ENCODE measurements around the gene TBC1D13. TPM values are rescaled to one million over a fixed set of nuclear protein-coding genes. Genes with fewer than 3 reads are reported as not detected.

The TBC1D13 gene
- total RNA-seq, 1 donor, result 17.0 TPM

- Histone ChIP-seq H3K4me3 (ENCODE audit: insufficient read depth, low read length) (no peak overlapping the region), H3K36me3 (ENCODE audit: insufficient read depth, low read length) (no peaks in the 10 kb centered on the region), H3K27ac (ENCODE audit: low read depth, low read length) (no peak overlapping the region), H3K79me2 (ENCODE audit: insufficient read depth, low read length) (peaks cover 10% of the 10 kb centered on the region), H3K9me3 (ENCODE audit: low read depth, low read length) (no peaks in the 10 kb centered on the region), H4K20me1 (ENCODE audit: insufficient read depth, low read length) (no peaks in the 10 kb centered on the region), H3K4me1 (ENCODE audit: insufficient read depth, low read length) (no peaks in the 10 kb centered on the region), H3K4me2 (ENCODE audit: insufficient read depth, low read length) (no peak overlapping the region), H3K27me3 (ENCODE audit: insufficient read depth, low read length) (no peaks in the 10 kb centered on the region), H2AFZ (ENCODE audit: low read length) (no peak overlapping the region)
- no peak for DNase-seq (ENCODE audit: insufficient read length, low spot score, missing footprints)
- no peak for TF ChIP-seq CTCF (IDR thresholded peaks at IDR 0.05; ENCODE audit: extremely low read depth, low read depth, low read length)
These were observed 4.4 kb upstream of the TBC1D13 start for GRCh38 chr9:128782669-128783068.

GRCh38 chr9:128785427-128785826 is 1.6 kb upstream of the TBC1D13 start:
- no peaks in the 10 kb centered on the region for H3K36me3 ChIP-seq (ENCODE audit: insufficient read depth, low read length)
- no peaks in the 10 kb centered on the region for H3K9me3 ChIP-seq (ENCODE audit: low read depth, low read length)
- no peak overlapping the region for H3K4me2 ChIP-seq (ENCODE audit: insufficient read depth, low read length)
- no peak overlapping the region for H2AFZ ChIP-seq (ENCODE audit: low read length)
- peaks cover 22% of the 10 kb centered on the region for H3K79me2 ChIP-seq (ENCODE audit: insufficient read depth, low read length)
- no peak overlapping the region for H3K27ac ChIP-seq (ENCODE audit: low read depth, low read length)
- peaks cover 6% of the 10 kb centered on the region for H3K4me1 ChIP-seq (ENCODE audit: insufficient read depth, low read length)
- DNase-seq (ENCODE audit: insufficient read length, low spot score, missing footprints), result no peak
- no peaks in the 10 kb centered on the region for H3K27me3 ChIP-seq (ENCODE audit: insufficient read depth, low read length)
- TF ChIP-seq CTCF (IDR thresholded peaks at IDR 0.05; ENCODE audit: extremely low read depth, low read depth, low read length), result no peak
- no peaks in the 10 kb centered on the region for H4K20me1 ChIP-seq (ENCODE audit: insufficient read depth, low read length)
- H3K4me3 ChIP-seq (ENCODE audit: insufficient read depth, low read length), result no peak overlapping the region

- Histone ChIP-seq H3K27ac (ENCODE audit: low read depth, low read length) (peak overlapping the region; percentile 17), H3K4me1 (ENCODE audit: insufficient read depth, low read length) (peaks cover 6% of the 10 kb centered on the region), H3K4me2 (ENCODE audit: insufficient read depth, low read length) (peak overlapping the region; percentile 97), H3K36me3 (ENCODE audit: insufficient read depth, low read length) (peaks cover 21% of the 10 kb centered on the region), H3K9me3 (ENCODE audit: low read depth, low read length) (no peaks in the 10 kb centered on the region), H3K27me3 (ENCODE audit: insufficient read depth, low read length) (no peaks in the 10 kb centered on the region), H3K4me3 (ENCODE audit: insufficient read depth, low read length) (peak overlapping the region; percentile 96), H2AFZ (ENCODE audit: low read length) (peak overlapping the region; percentile 73), H3K79me2 (ENCODE audit: insufficient read depth, low read length) (peaks cover 25% of the 10 kb centered on the region), H4K20me1 (ENCODE audit: insufficient read depth, low read length) (peaks cover 3% of the 10 kb centered on the region)
- peak; percentile 87 for DNase-seq (ENCODE audit: insufficient read length, low spot score, missing footprints)
- no peak for TF ChIP-seq CTCF (IDR thresholded peaks at IDR 0.05; ENCODE audit: extremely low read depth, low read depth, low read length)
These were observed 606 bp downstream of the TBC1D13 start for GRCh38 chr9:128787659-128788058.

- H3K4me2 ChIP-seq (ENCODE audit: insufficient read depth, low read length), result peak overlapping the region; percentile 97
- H3K9me3 ChIP-seq (ENCODE audit: low read depth, low read length), result no peaks in the 10 kb centered on the region
- H4K20me1 ChIP-seq (ENCODE audit: insufficient read depth, low read length), result peaks cover 3% of the 10 kb centered on the region
- peaks cover 29% of the 10 kb centered on the region for H3K36me3 ChIP-seq (ENCODE audit: insufficient read depth, low read length)
- no peak for DNase-seq (ENCODE audit: insufficient read length, low spot score, missing footprints)
- H3K4me3 ChIP-seq (ENCODE audit: insufficient read depth, low read length), result peak overlapping the region; percentile 96
- no peaks in the 10 kb centered on the region for H3K27me3 ChIP-seq (ENCODE audit: insufficient read depth, low read length)
- H2AFZ ChIP-seq (ENCODE audit: low read length), result no peak overlapping the region
- H3K27ac ChIP-seq (ENCODE audit: low read depth, low read length), result no peak overlapping the region
- peaks cover 25% of the 10 kb centered on the region for H3K79me2 ChIP-seq (ENCODE audit: insufficient read depth, low read length)
- H3K4me1 ChIP-seq (ENCODE audit: insufficient read depth, low read length), result peaks cover 6% of the 10 kb centered on the region
- TF ChIP-seq CTCF (IDR thresholded peaks at IDR 0.05; ENCODE audit: extremely low read depth, low read depth, low read length), result no peak
These were observed 1.4 kb downstream of the TBC1D13 start for GRCh38 chr9:128788445-128788844.

Data from osteoblast (primary cell).